Epithelial cell of proximal tubule (primary cell): ENCODE measurements around the gene NUAK1. TPM values are rescaled to one million over a fixed set of nuclear protein-coding genes. Genes with fewer than 3 reads are reported as not detected.

Source experiments
- DNase-seq: peaks from one replicate; pipeline ENCODE4 v3.0.0-alpha.2; 2011; ENCODE audit warnings: low read depth
- H3K4me3 ChIP-seq: 2 replicates; pipeline ENCODE4 v1.5.1; 2011; ENCODE audit warnings: low read depth, mild to moderate bottlenecking, low read length
- total RNA-seq: library from RNA; depleted of rRNA; stranded (reverse); fragments of >200 nt; gene quantifications from 2 replicates; pipeline ENCODE4 v1.2.3, GENCODE V29; 2015
- TF ChIP-seq, protein P1 (sequence below): conservative IDR thresholded peaks from 2 replicates; pipeline ENCODE4 v1.5.1; 2012; ENCODE audit warnings: low read depth, mild to moderate bottlenecking, low read length

NUAK1 gene
- total RNA-seq, 1 donor from 2014 or later = 34.5 TPM

DNA sequence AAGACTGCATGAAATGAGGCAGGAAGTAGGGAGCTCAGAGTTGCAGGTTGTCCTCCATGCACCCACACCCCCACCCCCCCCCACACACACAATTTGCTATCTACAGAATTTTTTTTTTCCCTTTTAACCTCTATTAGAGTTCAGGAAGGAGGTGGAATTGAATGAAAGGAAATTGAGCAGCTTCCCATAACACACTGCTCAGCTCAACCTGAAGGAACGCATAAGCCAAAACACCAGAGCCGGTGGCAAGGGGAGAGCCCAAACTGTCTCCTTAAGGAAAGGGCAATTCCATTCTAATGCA is 74.1 kb downstream of the NUAK1 start:
- TF ChIP-seq, protein P1, sequence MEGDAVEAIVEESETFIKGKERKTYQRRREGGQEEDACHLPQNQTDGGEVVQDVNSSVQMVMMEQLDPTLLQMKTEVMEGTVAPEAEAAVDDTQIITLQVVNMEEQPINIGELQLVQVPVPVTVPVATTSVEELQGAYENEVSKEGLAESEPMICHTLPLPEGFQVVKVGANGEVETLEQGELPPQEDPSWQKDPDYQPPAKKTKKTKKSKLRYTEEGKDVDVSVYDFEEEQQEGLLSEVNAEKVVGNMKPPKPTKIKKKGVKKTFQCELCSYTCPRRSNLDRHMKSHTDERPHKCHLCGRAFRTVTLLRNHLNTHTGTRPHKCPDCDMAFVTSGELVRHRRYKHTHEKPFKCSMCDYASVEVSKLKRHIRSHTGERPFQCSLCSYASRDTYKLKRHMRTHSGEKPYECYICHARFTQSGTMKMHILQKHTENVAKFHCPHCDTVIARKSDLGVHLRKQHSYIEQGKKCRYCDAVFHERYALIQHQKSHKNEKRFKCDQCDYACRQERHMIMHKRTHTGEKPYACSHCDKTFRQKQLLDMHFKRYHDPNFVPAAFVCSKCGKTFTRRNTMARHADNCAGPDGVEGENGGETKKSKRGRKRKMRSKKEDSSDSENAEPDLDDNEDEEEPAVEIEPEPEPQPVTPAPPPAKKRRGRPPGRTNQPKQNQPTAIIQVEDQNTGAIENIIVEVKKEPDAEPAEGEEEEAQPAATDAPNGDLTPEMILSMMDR = no peak
- no peak overlapping the region for H3K4me3 ChIP-seq
- DNase-seq = no peak

DNA sequence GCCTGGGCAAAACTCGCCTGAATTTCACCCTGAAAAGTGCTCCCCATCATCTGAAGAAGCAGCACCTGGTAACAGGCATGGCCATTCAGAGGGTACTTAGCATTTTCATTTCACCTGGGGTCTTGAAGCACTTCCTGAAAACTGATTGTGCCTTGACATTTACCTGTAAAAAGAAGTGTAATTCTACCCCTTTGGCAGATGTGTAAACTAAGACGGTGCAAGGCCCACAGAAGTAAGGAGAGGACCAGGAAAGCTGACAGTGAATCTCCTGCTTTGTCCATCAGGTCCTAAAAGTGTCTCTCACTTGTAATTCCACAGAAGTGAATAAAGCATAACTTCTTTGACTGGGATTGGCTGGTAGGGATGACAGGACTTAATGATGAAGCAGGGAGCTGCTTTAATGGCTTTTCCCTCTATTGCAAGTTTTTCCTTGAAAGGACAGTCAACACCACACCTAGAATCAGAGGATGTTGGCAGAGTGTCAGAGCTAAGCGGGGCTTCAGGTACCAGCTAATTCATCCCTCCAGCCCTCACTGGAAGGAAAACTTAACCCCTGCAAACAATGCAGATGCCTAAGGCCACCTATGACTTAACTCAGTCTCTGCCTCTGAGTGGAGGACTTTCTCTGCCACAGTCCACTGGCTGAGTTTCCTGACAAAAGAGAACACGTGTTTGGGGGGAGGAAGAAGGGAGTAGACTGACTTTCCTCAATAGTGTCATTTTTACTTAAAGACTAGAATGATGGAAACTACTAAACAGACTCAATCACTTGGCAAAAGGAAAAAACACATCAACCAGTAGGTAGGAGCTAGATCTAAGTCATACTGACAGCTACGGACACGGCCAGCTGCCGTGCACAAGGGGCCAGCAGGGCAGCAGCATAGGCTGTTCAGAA is 74.7 kb downstream of the NUAK1 start:
- no peak for DNase-seq
- TF ChIP-seq, protein P1 = no peak
- no peak overlapping the region for H3K4me3 ChIP-seq

DNA sequence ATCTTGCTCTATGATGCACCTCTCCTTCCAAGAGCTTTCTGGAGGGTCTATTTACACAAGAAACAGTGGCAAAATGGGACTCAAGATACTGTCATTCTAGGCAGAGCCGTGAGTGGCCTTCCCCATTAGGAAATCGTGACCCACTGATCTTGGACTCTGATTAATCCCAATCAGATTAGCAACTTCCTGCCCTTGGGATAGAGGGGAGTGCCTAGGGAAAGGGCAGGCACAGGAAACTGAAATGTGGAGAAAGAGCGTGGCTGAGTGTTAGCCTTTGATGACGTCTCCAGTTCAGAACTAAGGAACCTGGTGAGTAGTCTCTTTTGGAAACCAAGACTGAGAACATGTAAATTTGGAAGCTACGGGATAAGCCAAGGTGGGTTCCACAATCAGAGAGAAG is 76.1 kb downstream of the NUAK1 start:
- H3K4me3 ChIP-seq = no peak overlapping the region
- DNase-seq = no peak
- TF ChIP-seq, protein P1 = no peak

DNA sequence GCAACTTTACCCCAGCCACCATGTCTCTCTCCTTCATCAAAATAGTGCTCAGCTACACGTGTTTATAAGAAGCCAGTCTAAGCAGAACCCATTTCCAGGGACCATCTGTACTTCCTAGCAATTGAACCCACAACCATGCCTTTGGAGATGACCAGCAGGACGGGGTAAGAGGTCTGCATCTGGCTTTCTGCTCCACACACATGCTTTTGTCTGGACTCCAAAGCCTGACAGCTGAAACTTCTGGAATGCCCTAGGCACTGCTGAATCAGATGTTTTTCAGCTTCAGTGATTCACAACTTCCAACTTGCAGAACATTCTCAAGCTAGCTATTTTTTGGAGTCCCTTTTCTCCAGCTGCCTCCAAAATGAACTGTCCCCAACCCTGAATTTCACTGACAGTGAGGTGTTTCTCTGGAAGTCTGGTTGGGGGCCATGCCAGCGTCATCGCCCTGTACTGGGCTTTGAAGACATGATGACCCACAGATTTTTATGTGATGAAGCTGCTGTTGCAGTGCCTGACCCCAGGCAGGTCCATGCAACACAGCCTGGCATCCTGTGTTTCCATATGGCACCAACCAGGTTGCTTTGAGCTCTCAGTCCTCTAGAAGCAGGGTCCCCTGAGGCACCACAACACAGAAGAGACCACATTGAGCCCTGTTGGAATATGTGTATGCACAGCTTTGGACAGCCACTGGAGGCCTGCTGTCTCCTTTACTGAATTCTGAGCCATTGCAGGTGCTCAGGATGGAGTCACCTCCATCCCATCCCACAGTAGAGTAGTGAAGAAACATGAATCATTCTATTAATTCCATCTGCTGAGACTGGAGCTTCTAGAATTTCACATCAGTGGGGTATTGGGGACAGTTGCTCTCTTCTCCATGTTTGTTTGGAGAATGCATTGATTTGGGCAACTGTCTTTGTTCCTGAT is 80.2 kb downstream of the NUAK1 start:
- no peak overlapping the region for H3K4me3 ChIP-seq
- TF ChIP-seq, protein P1 = no peak
- no peak for DNase-seq

DNA sequence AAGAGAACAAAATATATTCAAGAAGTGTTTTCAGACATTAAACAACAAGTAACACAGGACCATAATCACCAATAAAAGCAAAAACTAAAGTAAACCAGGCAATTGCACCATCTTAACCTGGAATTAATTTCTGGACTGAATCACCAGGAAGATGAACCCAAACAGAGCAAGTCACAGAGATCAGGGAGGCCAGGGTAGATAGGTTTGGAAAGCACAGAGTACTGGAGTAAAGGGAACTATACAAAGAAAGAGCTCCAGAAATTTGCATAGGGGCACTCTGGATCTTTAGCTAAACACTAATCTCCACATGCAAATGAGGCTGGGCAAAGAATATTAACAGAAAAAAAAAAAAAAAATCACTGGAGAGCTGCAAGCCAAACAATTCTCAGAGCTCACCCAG is 84.7 kb downstream of the NUAK1 start:
- H3K4me3 ChIP-seq = no peak overlapping the region
- no peak for DNase-seq
- TF ChIP-seq, protein P1 = no peak

DNA sequence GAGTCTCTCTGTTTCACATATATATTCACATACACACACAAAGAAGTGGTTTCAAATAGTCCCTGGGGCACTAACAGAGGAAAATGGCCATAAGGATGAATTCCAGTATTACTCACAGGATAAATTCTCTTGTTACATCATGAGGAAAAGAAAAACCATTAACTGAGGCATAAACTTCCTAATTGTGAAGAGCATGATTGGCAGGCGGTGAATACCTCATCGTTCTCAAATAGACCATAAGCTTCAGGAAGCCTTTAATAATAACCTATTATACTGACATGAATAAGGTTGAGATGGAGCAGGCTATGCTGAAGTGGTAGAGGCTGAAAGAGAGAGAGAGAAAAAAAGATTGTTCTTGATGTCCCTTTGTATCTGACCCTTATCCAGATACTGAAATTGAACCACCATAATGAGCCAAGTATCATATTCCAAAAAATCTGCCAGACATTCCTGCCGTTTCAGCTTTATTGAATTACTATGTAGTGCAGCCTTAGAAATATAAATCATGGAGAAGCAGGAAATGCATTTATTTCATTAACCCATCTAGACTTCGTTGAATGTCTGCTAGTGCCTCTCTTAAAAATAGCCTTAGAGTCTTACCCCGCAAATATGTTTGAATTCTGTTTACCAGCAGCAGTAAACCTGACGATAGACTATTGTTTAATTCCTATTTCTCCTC is 86.8 kb downstream of the NUAK1 start:
- no peak for DNase-seq
- H3K4me3 ChIP-seq = no peak overlapping the region
- TF ChIP-seq, protein P1 = no peak
